Activated CD4-positive, alpha-beta memory T cell treated with anti-CD3 and anti-CD28 coated beads for 36 hours (primary cell): ENCODE results near the gene CDC23. TPM values are rescaled to one million over a fixed set of nuclear protein-coding genes. Genes with fewer than 3 reads are reported as not detected.
"Not testable (repeated sequence)": the region's sequence is repeated elsewhere in the genome, so short reads cannot be mapped to it uniquely, and the experiment has no call there.

Experiments used
- CTCF ChIA-PET: fragments of 350-600 bp; sonication (Branson Sonifier 250); formaldehyde crosslinking; loops from one replicate; lab custom pipeline; 2021; ENCODE audit warnings: antibody characterized with exemption, inconsistent platforms; lab: Charles Lee
- POLR2A ChIA-PET: fragments of 350-600 bp; sonication (Branson Sonifier 250); formaldehyde crosslinking; loops from one replicate; lab custom pipeline; 2021; ENCODE audit warnings: antibody characterized with exemption; lab: Charles Lee
- DNase-seq: peaks from one replicate; pipeline ENCODE4 v3.0.0-alpha.2; 2020
- H3K27ac Mint-ChIP-seq: one replicate; pipeline ENCODE4 v1.8.0; 2021; ENCODE audit warnings: mixed read lengths
- H3K27me3 Mint-ChIP-seq: one replicate; pipeline ENCODE4 v1.8.0; 2021; ENCODE audit warnings: mixed read lengths
- H3K36me3 Mint-ChIP-seq: one replicate; pipeline ENCODE4 v1.8.0; 2021; ENCODE audit warnings: mixed read lengths
- H3K4me1 Mint-ChIP-seq: one replicate; pipeline ENCODE4 v1.8.0; 2021; ENCODE audit warnings: low read depth, mixed read lengths
- H3K4me3 Mint-ChIP-seq: one replicate; pipeline ENCODE4 v1.8.0; 2021; ENCODE audit warnings: mild to moderate bottlenecking, mixed read lengths
- H3K9me3 Mint-ChIP-seq: one replicate; pipeline ENCODE4 v1.8.0; 2021; ENCODE audit warnings: mixed read lengths
- intact Hi-C: fragments of 100-400 bp; cut with micrococcal nuclease; formaldehyde crosslinking; loops from one replicate; pipeline ENCODE4 v1.15.1; 2023
- total RNA-seq, 2 experiments: library from RNA; stranded (reverse); gene quantifications; one replicate each; pipeline ENCODE4 v1.2.3, GENCODE V29; 2021

Gene CDC23
- total RNA-seq, 2 experiments from 2014 or later, result 32.4 to 33.4 TPM

- H3K4me1 Mint-ChIP-seq, result no peaks in the 10 kb centered on the region
- no peaks in the 10 kb centered on the region for H3K27me3 Mint-ChIP-seq
- intact Hi-C loops, result no loop called here
- DNase-seq, result no peak
- H3K9me3 Mint-ChIP-seq, result no peaks in the 10 kb centered on the region
- peaks cover 82% of the 10 kb centered on the region for H3K36me3 Mint-ChIP-seq
- ChIA-PET POLR2A (no interaction called here), CTCF (no interaction called here)
- H3K27ac Mint-ChIP-seq, result no peak overlapping the region
- no peak overlapping the region for H3K4me3 Mint-ChIP-seq
These were observed 44.0 kb downstream of the CDC23 start for GRCh38 chr5:138169124-138169523.

GRCh38 chr5:138163721-138164120 is 49.4 kb downstream of the CDC23 start:
- ChIA-PET POLR2A (no interaction called here), CTCF (no interaction called here)
- DNase-seq, result no peak
- Mint-ChIP-seq H3K27me3 (no peaks in the 10 kb centered on the region), H3K4me3 (no peak overlapping the region), H3K27ac (no peak overlapping the region), H3K36me3 (peaks cover 84% of the 10 kb centered on the region), H3K9me3 (no peaks in the 10 kb centered on the region), H3K4me1 (no peaks in the 10 kb centered on the region)
- intact Hi-C loops, result no loop called here

GRCh38 chr5:138160706-138161105 is 52.4 kb downstream of the CDC23 start:
- Mint-ChIP-seq H3K27me3 (no peaks in the 10 kb centered on the region), H3K4me1 (no peaks in the 10 kb centered on the region), H3K27ac (no peak overlapping the region), H3K9me3 (no peaks in the 10 kb centered on the region), H3K36me3 (peaks cover 74% of the 10 kb centered on the region), H3K4me3 (no peak overlapping the region)
- POLR2A ChIA-PET, result no interaction called here
- CTCF ChIA-PET, result interaction anchor here (0.6 kb wide), 1 partner anchor 27 kb away, joined by 3 read pairs; no protein-coding TSS in a partner anchor
- intact Hi-C loops, result no loop called here
- DNase-seq, result no peak

GRCh38 chr5:138159666-138160065 is 53.5 kb downstream of the CDC23 start:
- no peaks in the 10 kb centered on the region for H3K4me1 Mint-ChIP-seq
- H3K9me3 Mint-ChIP-seq, result no peaks in the 10 kb centered on the region
- H3K36me3 Mint-ChIP-seq, result peaks cover 65% of the 10 kb centered on the region
- CTCF ChIA-PET, result no interaction called here
- H3K4me3 Mint-ChIP-seq, result no peak overlapping the region
- H3K27ac Mint-ChIP-seq, result no peak overlapping the region
- intact Hi-C loops, result no loop called here
- no peaks in the 10 kb centered on the region for H3K27me3 Mint-ChIP-seq
- no peak for DNase-seq
- POLR2A ChIA-PET, result no interaction called here

GRCh38 chr5:138157626-138158025 is 55.5 kb downstream of the CDC23 start:
- no peak for DNase-seq
- Mint-ChIP-seq H3K36me3 (peaks cover 46% of the 10 kb centered on the region), H3K27ac (no peak overlapping the region), H3K4me3 (no peak overlapping the region), H3K27me3 (no peaks in the 10 kb centered on the region), H3K9me3 (no peaks in the 10 kb centered on the region), H3K4me1 (no peaks in the 10 kb centered on the region)
- ChIA-PET POLR2A (no interaction called here), CTCF (no interaction called here)
- intact Hi-C loops, result no loop called here

GRCh38 chr5:138155977-138156376 is 57.1 kb downstream of the CDC23 start:
- intact Hi-C loops, H3K4me3 Mint-ChIP-seq, DNase-seq, H3K27ac Mint-ChIP-seq, H3K4me1 Mint-ChIP-seq, H3K27me3 Mint-ChIP-seq, H3K9me3 Mint-ChIP-seq: not testable (repeated sequence)
- ChIA-PET POLR2A (interaction anchor here (0.6 kb wide), 1 partner anchor 1441 kb away, joined by 3 read pairs; no protein-coding TSS in a partner anchor), CTCF (interaction anchor here (0.7 kb wide), 1 partner anchor 59 kb away, joined by 5 read pairs; no protein-coding TSS in a partner anchor)
- H3K36me3 Mint-ChIP-seq, result peaks cover 38% of the 10 kb centered on the region

GRCh38 chr5:138149530-138149929 is 63.6 kb downstream of the CDC23 start:
- Mint-ChIP-seq H3K27me3 (no peaks in the 10 kb centered on the region), H3K36me3 (no peaks in the 10 kb centered on the region), H3K4me3 (no peak overlapping the region), H3K9me3 (no peaks in the 10 kb centered on the region), H3K27ac (no peak overlapping the region), H3K4me1 (no peaks in the 10 kb centered on the region)
- DNase-seq, result no peak
- POLR2A ChIA-PET, result no interaction called here
- CTCF ChIA-PET, result interaction anchor here (0.9 to 2.0 kb wide), 3 partner anchors 16 to 114 kb away, joined by 3 to 7 read pairs (median 6); no protein-coding TSS in a partner anchor
- intact Hi-C loops, result no loop called here

GRCh38 chr5:138148811-138149210 is 64.3 kb downstream of the CDC23 start:
- Mint-ChIP-seq H3K4me3 (no peak overlapping the region), H3K27me3 (no peaks in the 10 kb centered on the region)
- POLR2A ChIA-PET, result no interaction called here

GRCh38 chr5:138143578-138143977 is 69.5 kb downstream of the CDC23 start:
- CTCF ChIA-PET, result interaction anchor here (0.9 to 1.0 kb wide), 2 partner anchors 66 to 365 kb away, joined by 3 read pairs; no protein-coding TSS in a partner anchor
- H3K4me1 Mint-ChIP-seq, H3K4me3 Mint-ChIP-seq, POLR2A ChIA-PET, H3K36me3 Mint-ChIP-seq, H3K27me3 Mint-ChIP-seq, intact Hi-C loops, DNase-seq, H3K9me3 Mint-ChIP-seq, H3K27ac Mint-ChIP-seq: not testable (repeated sequence)

More at GRCh38 chr5:138148811-138149210, 64.3 kb downstream of the CDC23 start:
- no peak for DNase-seq
- Mint-ChIP-seq H3K4me1 (no peaks in the 10 kb centered on the region), H3K36me3 (no peaks in the 10 kb centered on the region), H3K9me3 (no peaks in the 10 kb centered on the region), H3K27ac (no peak overlapping the region)
- intact Hi-C loops, result no loop called here
- CTCF ChIA-PET, result interaction anchor here (0.9 to 1.6 kb wide), 2 partner anchors 72 to 113 kb away, joined by 3 to 7 read pairs; no protein-coding TSS in a partner anchor

- no peaks in the 10 kb centered on the region for H3K9me3 Mint-ChIP-seq
- intact Hi-C loops, result no loop called here
These were observed 71.4 kb downstream of the CDC23 start for GRCh38 chr5:138141734-138142133.

GRCh38 chr5:138140268-138140667 is 72.9 kb downstream of the CDC23 start:
- ChIA-PET POLR2A (no interaction called here), CTCF (interaction anchor here (1.1 to 1.7 kb wide), 2 partner anchors 63 to 362 kb away, joined by 6 to 11 read pairs; no protein-coding TSS in a partner anchor)
- Mint-ChIP-seq H3K4me1 (no peaks in the 10 kb centered on the region), H3K27ac (no peak overlapping the region), H3K36me3 (no peaks in the 10 kb centered on the region), H3K27me3 (peaks cover 7% of the 10 kb centered on the region), H3K4me3 (no peak overlapping the region), H3K9me3 (no peaks in the 10 kb centered on the region)
- intact Hi-C loops, result no loop called here
- DNase-seq, result no peak

More at GRCh38 chr5:138141734-138142133, 71.4 kb downstream of the CDC23 start:
- ChIA-PET CTCF (no interaction called here), POLR2A (no interaction called here)
- Mint-ChIP-seq H3K27ac (no peak overlapping the region), H3K4me1 (no peaks in the 10 kb centered on the region), H3K4me3 (no peak overlapping the region), H3K27me3 (peaks cover 2% of the 10 kb centered on the region), H3K36me3 (no peaks in the 10 kb centered on the region)
- no peak for DNase-seq

- no peak overlapping the region for H3K27ac Mint-ChIP-seq
- DNase-seq, result no peak
- H3K36me3 Mint-ChIP-seq, result no peaks in the 10 kb centered on the region
- H3K4me3 Mint-ChIP-seq, result no peak overlapping the region
- intact Hi-C loops, result loop anchor here (10.0 kb wide), 1 partner anchor 385 kb away; the partner anchor contains the start of gene HNRNPA0
- H3K27me3 Mint-ChIP-seq, result peaks cover 7% of the 10 kb centered on the region
- H3K4me1 Mint-ChIP-seq, result no peaks in the 10 kb centered on the region
- POLR2A ChIA-PET, result no interaction called here
- no peaks in the 10 kb centered on the region for H3K9me3 Mint-ChIP-seq
- CTCF ChIA-PET, result interaction anchor here (1.1 to 1.7 kb wide), 2 partner anchors 62 to 361 kb away, joined by 6 to 11 read pairs; no protein-coding TSS in a partner anchor
These were observed 73.4 kb downstream of the CDC23 start for GRCh38 chr5:138139781-138140090.
